K562 (cell line): Measurements from ENCODE around the gene CHD6. TPM values are rescaled to one million over a fixed set of nuclear protein-coding genes. Genes with fewer than 3 reads are reported as not detected.

Experiments
- ARID3A ChIP-seq: IDR thresholded peaks from 2 replicates; pipeline ENCODE4 v1.6.1; 2012; ENCODE audit warnings: low read depth, low read length, improper control_type of control experiment, borderline replicate concordance
- ATF1 ChIP-seq, 2 experiments: fragments of 450-650 bp in 1 of 2; IDR thresholded peaks; 2 replicates each; pipeline ENCODE4 v1.6.1; 2016; ENCODE audit warnings: missing compliant biosample characterization in 1 of 2, missing genetic modification characterization in 1 of 2
- ATF3 ChIP-seq, 2 experiments: fragments of 450-650 bp in 1 of 2; sonication (generic) in 1 of 2; formaldehyde crosslinking in 1 of 2; IDR thresholded peaks in 1 of 2; conservative IDR thresholded peaks in 1 of 2; 2 replicates each; pipeline versions ENCODE4 v1.6.1 to v1.8.1; 2016 to 2023; ENCODE audit warnings: mild to moderate bottlenecking in 2 of 2, moderate library complexity in 2 of 2, inconsistent platforms in 1 of 2, missing genetic modification reagents in 1 of 2
- CCNT2 ChIP-seq: IDR thresholded peaks from 2 replicates; pipeline ENCODE4 v1.6.1; 2011; ENCODE audit warnings: borderline replicate concordance, low read depth, mild to moderate bottlenecking, moderate library complexity, mixed read lengths, low read length; ENCODE audit not compliant: insufficient read length; ENCODE audit errors: extremely low read depth
- CTCF ChIP-seq, 3 experiments: IDR thresholded peaks in 2 of 3; conservative IDR thresholded peaks in 1 of 3; 2 replicates each; pipeline ENCODE4 v1.5.1; 2011 to 2012; ENCODE audit warnings: low read length in 3 of 3, mild to moderate bottlenecking in 3 of 3, control low read depth in 2 of 3, improper control_type of control experiment in 1 of 3, inconsistent platforms in 1 of 3, low read depth in 1 of 3, mixed read lengths in 1 of 3, moderate library complexity in 1 of 3; ENCODE audit not compliant: insufficient read depth in 2 of 3
- FOXA3 ChIP-seq, 2 experiments: fragments of 450-650 bp in 1 of 2; sonication (generic) in 1 of 2; formaldehyde crosslinking; IDR thresholded peaks in 1 of 2; conservative IDR thresholded peaks in 1 of 2; 2 replicates each; pipeline versions ENCODE4 v1.4.0 to v1.8.0; 2020 to 2022; ENCODE audit warnings: mild to moderate bottlenecking in 2 of 2, missing genetic modification reagents in 1 of 2
- HCFC1 ChIP-seq: IDR thresholded peaks from 2 replicates; pipeline ENCODE4 v1.6.1; 2012; ENCODE audit warnings: low read depth, low read length, improper control_type of control experiment
- HIVEP1 ChIP-seq: fragments of 250-450 bp; sonication (Bioruptor Pico); IDR thresholded peaks from 2 replicates; pipeline ENCODE4 v1.4.0; 2020; ENCODE audit warnings: mild to moderate bottlenecking
- JUNB ChIP-seq: fragments of 450-650 bp; formaldehyde crosslinking; conservative IDR thresholded peaks from 2 replicates; pipeline ENCODE4 v1.4.0; 2020; ENCODE audit warnings: mild to moderate bottlenecking
- KHSRP ChIP-seq: fragments of 450-650 bp; IDR thresholded peaks from 2 replicates; pipeline ENCODE4 v1.6.1; 2017
- MCM3 ChIP-seq: fragments of 450-650 bp; IDR thresholded peaks from 2 replicates; pipeline ENCODE4 v1.6.1; 2016
- MECOM ChIP-seq: fragments of 250-450 bp; sonication (Bioruptor Pico); IDR thresholded peaks from 2 replicates; pipeline ENCODE4 v1.8.0; 2022; ENCODE audit warnings: inconsistent platforms
- NELFE ChIP-seq: IDR thresholded peaks from 2 replicates; pipeline ENCODE4 v1.6.1; 2011; ENCODE audit warnings: mild to moderate bottlenecking; ENCODE audit not compliant: insufficient read depth, insufficient read length
- POLR2AphosphoS2 ChIP-seq: IDR thresholded peaks from 2 replicates; pipeline ENCODE4 v1.6.1; 2012; ENCODE audit warnings: low read length, improper control_type of control experiment
- PRDM10 ChIP-seq: fragments of 450-650 bp; IDR thresholded peaks from 2 replicates; pipeline ENCODE4 v1.6.1; 2018; ENCODE audit not compliant: partially characterized antibody
- THRAP3 ChIP-seq: fragments of 450-650 bp; IDR thresholded peaks from 2 replicates; pipeline ENCODE4 v1.6.1; 2016; ENCODE audit warnings: mild to moderate bottlenecking, inconsistent platforms, borderline replicate concordance
- U2AF1 ChIP-seq: fragments of 200-400 bp; formaldehyde crosslinking; optimal IDR thresholded peaks from 2 replicates; pipeline ENCODE3; 2017; ENCODE audit warnings: mild to moderate bottlenecking, low read depth, low read length, moderate library complexity
- ZNF134 ChIP-seq: fragments of 250-450 bp; sonication (Bioruptor Pico); conservative IDR thresholded peaks from 2 replicates; pipeline ENCODE4 v1.4.0; 2020
- ZNF444 ChIP-seq: fragments of 250-450 bp; sonication (Bioruptor Pico); IDR thresholded peaks from 2 replicates; pipeline ENCODE4 v1.4.0; 2020; ENCODE audit warnings: mild to moderate bottlenecking, moderate library complexity
- polyA plus RNA-seq, 8 experiments: library from polyadenylated mRNA; depleted of rRNA in 4 of 8; stranded (reverse) in 5 of 8; unstranded in 3 of 8; fragments of >200 nt; fragmentation: Nextera tagmentation in 2 of 8; fragmentation: Illumina TruSeq in 1 of 8; extraction: Ambion mirVana in 2 of 8; extraction: Trizol in 1 of 8; gene quantifications; 2 replicates each; pipeline versions ENCODE4 v1.2.1 to v1.2.3, GENCODE V29; 2011 to 2014; ENCODE audit warnings: inconsistent platforms in 1 of 8, missing spikeins in 1 of 8
- total RNA-seq, 7 experiments: library from RNA; depleted of rRNA in 6 of 7; stranded (reverse); fragments of >200 nt in 6 of 7; fragmentation: Illumina TruSeq in 2 of 7; extraction: Trizol in 2 of 7; gene quantifications; 2 replicates each; pipeline versions ENCODE4 v1.2.1 to v1.2.3, GENCODE V29; 2011 to 2021; ENCODE audit warnings: low replicate concordance in 1 of 7

Gene CHD6
- total and polyA plus RNA-seq, 9 of the 15 experiments (the other 6 are each of a cell fraction or from before 2014, with no cell fraction given), result 3.9 to 24.2 (median 12.8) TPM

GRCh38 chr20:41617902-41618806, at the start of gene CHD6 (continued):
- TF ChIP-seq HCFC1 (peak; percentile 27; the same call in 1 of the 2 replicates), KHSRP (no peak), ZNF444 (CRISPR knock-in tag) (no peak), MECOM (CRISPR knock-in tag) (no peak), FOXA3 (CRISPR knock-in tag; conservative IDR thresholded peaks at IDR 0.05 in 1 of 2, IDR thresholded peaks at IDR 0.05 in 1 of 2) (no peak), THRAP3 (no peak), JUNB (CRISPR knock-in tag) (no peak), NELFE (no peak), ARID3A (no peak), ZNF134 (CRISPR knock-in tag) (no peak), CTCF (IDR thresholded peaks at IDR 0.05 in 2 of 3, conservative IDR thresholded peaks at IDR 0.05 in 1 of 3; ENCODE audit: insufficient read depth in 2 of 3, low read depth in 1 of 3, low read length in 3 of 3) (no peak), MCM3 (no peak), HIVEP1 (CRISPR knock-in tag) (no peak), CCNT2 (peak; percentile 5), PRDM10 (peak; percentile 97), ATF1 (CRISPR knock-in tag; IDR thresholded peaks at IDR 0.05) (no peak), ATF1 (tag; IDR thresholded peaks at IDR 0.05) (peak; percentile 69), ATF3 (IDR thresholded peaks at IDR 0.05) (no peak), ATF3 (CRISPR knock-in tag; conservative IDR thresholded peaks at IDR 0.05) (no peak), POLR2AphosphoS2 (no peak), U2AF1 (no peak)
